ENCODE data around the gene NACC1. TPM values are rescaled to one million over a fixed set of nuclear protein-coding genes. Genes with fewer than 3 reads are reported as not detected.

NACC1 gene
- polyA plus RNA-seq, 2 of the 4 experiments (the other 2 are of a cell fraction): 26.1 to 37.9 TPM

DNA sequence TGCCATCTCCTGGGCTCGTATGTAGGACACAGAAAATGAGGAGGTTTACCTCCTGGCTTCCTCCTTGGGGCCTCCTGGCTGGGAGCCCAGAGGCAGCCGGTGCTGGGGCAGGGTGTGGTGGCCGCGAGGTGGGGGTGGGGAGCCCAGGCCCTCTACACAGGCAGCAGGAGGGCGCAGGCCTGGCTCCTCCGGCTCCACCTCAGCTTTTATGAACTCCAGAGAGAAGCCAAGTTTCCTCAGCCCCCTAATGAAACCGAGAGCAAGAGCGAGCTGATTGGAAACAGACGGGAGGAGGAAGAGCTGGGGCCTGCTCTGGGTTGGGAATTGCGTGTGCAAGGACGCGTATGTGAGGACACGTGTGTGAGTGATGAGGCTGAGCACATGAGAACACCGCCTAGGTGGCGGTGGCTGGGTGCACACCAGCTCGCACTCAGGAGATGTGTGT, 38.5 kb upstream of the NACC1 start:
- DNase-seq (ENCODE audit: low read depth in 1 of 2, low spot score in 1 of 2) (no peak), FAIRE-seq (no peak), ATAC-seq (peak in 1 of 2 experiments; percentile 30; a peak in 2 of 6 replicates)
- ChIA-PET POLR2A (no interaction called here), CTCF (interaction anchor here (0.6 to 6.9 kb wide), 7 partner anchors 13 to 198 kb away, joined by 3 to 47 read pairs (median 6); no protein-coding TSS in a partner anchor)
- H3K4me3 ChIP-seq: no peak overlapping the region
- TF ChIP-seq, protein P1, sequence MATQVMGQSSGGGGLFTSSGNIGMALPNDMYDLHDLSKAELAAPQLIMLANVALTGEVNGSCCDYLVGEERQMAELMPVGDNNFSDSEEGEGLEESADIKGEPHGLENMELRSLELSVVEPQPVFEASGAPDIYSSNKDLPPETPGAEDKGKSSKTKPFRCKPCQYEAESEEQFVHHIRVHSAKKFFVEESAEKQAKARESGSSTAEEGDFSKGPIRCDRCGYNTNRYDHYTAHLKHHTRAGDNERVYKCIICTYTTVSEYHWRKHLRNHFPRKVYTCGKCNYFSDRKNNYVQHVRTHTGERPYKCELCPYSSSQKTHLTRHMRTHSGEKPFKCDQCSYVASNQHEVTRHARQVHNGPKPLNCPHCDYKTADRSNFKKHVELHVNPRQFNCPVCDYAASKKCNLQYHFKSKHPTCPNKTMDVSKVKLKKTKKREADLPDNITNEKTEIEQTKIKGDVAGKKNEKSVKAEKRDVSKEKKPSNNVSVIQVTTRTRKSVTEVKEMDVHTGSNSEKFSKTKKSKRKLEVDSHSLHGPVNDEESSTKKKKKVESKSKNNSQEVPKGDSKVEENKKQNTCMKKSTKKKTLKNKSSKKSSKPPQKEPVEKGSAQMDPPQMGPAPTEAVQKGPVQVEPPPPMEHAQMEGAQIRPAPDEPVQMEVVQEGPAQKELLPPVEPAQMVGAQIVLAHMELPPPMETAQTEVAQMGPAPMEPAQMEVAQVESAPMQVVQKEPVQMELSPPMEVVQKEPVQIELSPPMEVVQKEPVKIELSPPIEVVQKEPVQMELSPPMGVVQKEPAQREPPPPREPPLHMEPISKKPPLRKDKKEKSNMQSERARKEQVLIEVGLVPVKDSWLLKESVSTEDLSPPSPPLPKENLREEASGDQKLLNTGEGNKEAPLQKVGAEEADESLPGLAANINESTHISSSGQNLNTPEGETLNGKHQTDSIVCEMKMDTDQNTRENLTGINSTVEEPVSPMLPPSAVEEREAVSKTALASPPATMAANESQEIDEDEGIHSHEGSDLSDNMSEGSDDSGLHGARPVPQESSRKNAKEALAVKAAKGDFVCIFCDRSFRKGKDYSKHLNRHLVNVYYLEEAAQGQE (IDR thresholded peaks at IDR 0.05): no peak
- TF ChIP-seq NPAS2 (CRISPR knock-in tag; IDR thresholded peaks at IDR 0.05; ENCODE audit: borderline replicate concordance) (no peak), FOSL2 (IDR thresholded peaks at IDR 0.05) (no peak), FOSL2 (CRISPR knock-in tag; IDR thresholded peaks at IDR 0.05) (no peak), NR3C1 (IDR thresholded peaks at IDR 0.05) (no peak), PHF8 (IDR thresholded peaks at IDR 0.05; ENCODE audit: borderline replicate concordance, low read depth) (no peak), MAZ (IDR thresholded peaks at IDR 0.05; ENCODE audit: borderline replicate concordance, low read depth, low read length) (no peak), SMC3 (IDR thresholded peaks at IDR 0.05) (no peak), POLR2A (IDR thresholded peaks at IDR 0.05; ENCODE audit: low read length) (no peak), CEBPB (IDR thresholded peaks at IDR 0.05) (no peak), HOXA7 (CRISPR knock-in tag; IDR thresholded peaks at IDR 0.05) (no peak), HOXB5 (CRISPR knock-in tag; IDR thresholded peaks at IDR 0.05) (no peak), BHLHE40 (IDR thresholded peaks at IDR 0.05; ENCODE audit: low read depth, low read length) (no peak), CHD4 (IDR thresholded peaks at IDR 0.05; ENCODE audit: borderline replicate concordance) (no peak), HDAC2 (IDR thresholded peaks at IDR 0.05) (no peak)
- TF ChIP-seq, protein P2, sequence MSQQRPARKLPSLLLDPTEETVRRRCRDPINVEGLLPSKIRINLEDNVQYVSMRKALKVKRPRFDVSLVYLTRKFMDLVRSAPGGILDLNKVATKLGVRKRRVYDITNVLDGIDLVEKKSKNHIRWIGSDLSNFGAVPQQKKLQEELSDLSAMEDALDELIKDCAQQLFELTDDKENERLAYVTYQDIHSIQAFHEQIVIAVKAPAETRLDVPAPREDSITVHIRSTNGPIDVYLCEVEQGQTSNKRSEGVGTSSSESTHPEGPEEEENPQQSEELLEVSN (IDR thresholded peaks at IDR 0.05; ENCODE audit: borderline replicate concordance, low read depth): no peak
- TF ChIP-seq, protein P3, sequence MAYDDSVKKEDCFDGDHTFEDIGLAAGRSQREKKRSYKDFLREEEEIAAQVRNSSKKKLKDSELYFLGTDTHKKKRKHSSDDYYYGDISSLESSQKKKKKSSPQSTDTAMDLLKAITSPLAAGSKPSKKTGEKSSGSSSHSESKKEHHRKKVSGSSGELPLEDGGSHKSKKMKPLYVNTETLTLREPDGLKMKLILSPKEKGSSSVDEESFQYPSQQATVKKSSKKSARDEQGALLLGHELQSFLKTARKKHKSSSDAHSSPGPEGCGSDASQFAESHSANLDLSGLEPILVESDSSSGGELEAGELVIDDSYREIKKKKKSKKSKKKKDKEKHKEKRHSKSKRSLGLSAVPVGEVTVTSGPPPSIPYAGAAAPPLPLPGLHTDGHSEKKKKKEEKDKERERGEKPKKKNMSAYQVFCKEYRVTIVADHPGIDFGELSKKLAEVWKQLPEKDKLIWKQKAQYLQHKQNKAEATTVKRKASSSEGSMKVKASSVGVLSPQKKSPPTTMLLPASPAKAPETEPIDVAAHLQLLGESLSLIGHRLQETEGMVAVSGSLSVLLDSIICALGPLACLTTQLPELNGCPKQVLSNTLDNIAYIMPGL (CRISPR knock-in tag; IDR thresholded peaks at IDR 0.05; ENCODE audit: borderline replicate concordance): no peak
- TF ChIP-seq, protein P4, sequence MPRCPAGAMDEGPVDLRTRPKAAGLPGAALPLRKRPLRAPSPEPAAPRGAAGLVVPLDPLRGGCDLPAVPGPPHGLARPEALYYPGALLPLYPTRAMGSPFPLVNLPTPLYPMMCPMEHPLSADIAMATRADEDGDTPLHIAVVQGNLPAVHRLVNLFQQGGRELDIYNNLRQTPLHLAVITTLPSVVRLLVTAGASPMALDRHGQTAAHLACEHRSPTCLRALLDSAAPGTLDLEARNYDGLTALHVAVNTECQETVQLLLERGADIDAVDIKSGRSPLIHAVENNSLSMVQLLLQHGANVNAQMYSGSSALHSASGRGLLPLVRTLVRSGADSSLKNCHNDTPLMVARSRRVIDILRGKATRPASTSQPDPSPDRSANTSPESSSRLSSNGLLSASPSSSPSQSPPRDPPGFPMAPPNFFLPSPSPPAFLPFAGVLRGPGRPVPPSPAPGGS (IDR thresholded peaks at IDR 0.05): no peak
- TF ChIP-seq, protein P5, sequence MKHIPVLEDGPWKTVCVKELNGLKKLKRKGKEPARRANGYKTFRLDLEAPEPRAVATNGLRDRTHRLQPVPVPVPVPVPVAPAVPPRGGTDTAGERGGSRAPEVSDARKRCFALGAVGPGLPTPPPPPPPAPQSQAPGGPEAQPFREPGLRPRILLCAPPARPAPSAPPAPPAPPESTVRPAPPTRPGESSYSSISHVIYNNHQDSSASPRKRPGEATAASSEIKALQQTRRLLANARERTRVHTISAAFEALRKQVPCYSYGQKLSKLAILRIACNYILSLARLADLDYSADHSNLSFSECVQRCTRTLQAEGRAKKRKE (CRISPR knock-in tag; IDR thresholded peaks at IDR 0.05; ENCODE audit: low read depth): no peak
- TF ChIP-seq, protein P6, sequence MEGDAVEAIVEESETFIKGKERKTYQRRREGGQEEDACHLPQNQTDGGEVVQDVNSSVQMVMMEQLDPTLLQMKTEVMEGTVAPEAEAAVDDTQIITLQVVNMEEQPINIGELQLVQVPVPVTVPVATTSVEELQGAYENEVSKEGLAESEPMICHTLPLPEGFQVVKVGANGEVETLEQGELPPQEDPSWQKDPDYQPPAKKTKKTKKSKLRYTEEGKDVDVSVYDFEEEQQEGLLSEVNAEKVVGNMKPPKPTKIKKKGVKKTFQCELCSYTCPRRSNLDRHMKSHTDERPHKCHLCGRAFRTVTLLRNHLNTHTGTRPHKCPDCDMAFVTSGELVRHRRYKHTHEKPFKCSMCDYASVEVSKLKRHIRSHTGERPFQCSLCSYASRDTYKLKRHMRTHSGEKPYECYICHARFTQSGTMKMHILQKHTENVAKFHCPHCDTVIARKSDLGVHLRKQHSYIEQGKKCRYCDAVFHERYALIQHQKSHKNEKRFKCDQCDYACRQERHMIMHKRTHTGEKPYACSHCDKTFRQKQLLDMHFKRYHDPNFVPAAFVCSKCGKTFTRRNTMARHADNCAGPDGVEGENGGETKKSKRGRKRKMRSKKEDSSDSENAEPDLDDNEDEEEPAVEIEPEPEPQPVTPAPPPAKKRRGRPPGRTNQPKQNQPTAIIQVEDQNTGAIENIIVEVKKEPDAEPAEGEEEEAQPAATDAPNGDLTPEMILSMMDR (IDR thresholded peaks at IDR 0.05): no peak
- H3K9me3 ChIP-seq: no peaks in the 10 kb centered on the region
- H3K4me1 ChIP-seq: peaks cover 17% of the 10 kb centered on the region
- 84% methylated on average over 8 of the region's 16 CpGs for WGBS (ENCODE audit: missing lambda C conversion rate)
- peak overlapping the region; percentile 39 for H3K4me2 ChIP-seq
- peak overlapping the region; percentile 51 to 68; a peak in 4 of 6 replicates for H3K27ac ChIP-seq
